NOMO-1 (cell line): Measurements from ENCODE around the gene E4F1.
"Not testable (repeated sequence)": the region's sequence is repeated elsewhere in the genome, so short reads cannot be mapped to it uniquely, and the experiment has no call there.

Source experiments
- DNase-seq, 2 experiments: peaks; one replicate each; lab custom pipeline; 2025; ENCODE audit not compliant: unreplicated experiment in 2 of 2; lab: John Stamatoyannopoulos, UW

The E4F1 gene

GRCh38 chr16:2188395-2188794, 35.0 kb upstream of the E4F1 start:
- no peak for DNase-seq

- no peak for DNase-seq
Observed at GRCh38 chr16:2189252-2189893, 34.0 kb upstream of the E4F1 start.

GRCh38 chr16:2190002-2190658, 33.3 kb upstream of the E4F1 start:
- DNase-seq: no peak

- DNase-seq: no peak
Observed at GRCh38 chr16:2190659-2191445, 32.5 kb upstream of the E4F1 start.

- DNase-seq: no peak
Observed at GRCh38 chr16:2191446-2191706, 32.0 kb upstream of the E4F1 start.

- no peak for DNase-seq
Observed at GRCh38 chr16:2194166-2194834, 29.1 kb upstream of the E4F1 start.

- DNase-seq: peak; percentile 25 to 46
Observed at GRCh38 chr16:2194852-2195321, 28.5 kb upstream of the E4F1 start.

- no peak for DNase-seq
Observed at GRCh38 chr16:2195322-2196161, 27.8 kb upstream of the E4F1 start.

GRCh38 chr16:2196162-2196980, 27.0 kb upstream of the E4F1 start, which contains the start of gene CASKIN1:
Gene CASKIN1, minus strand, starts transcription at chr16:2196605. Its CDS starts 173 bp downstream, at chr16:2196432.
- peak; percentile 32 to 51 for DNase-seq

- no peak for DNase-seq
Observed at GRCh38 chr16:2196981-2197511, 26.3 kb upstream of the E4F1 start.

GRCh38 chr16:2197765-2198164, 25.6 kb upstream of the E4F1 start:
- no peak for DNase-seq

- DNase-seq: no peak
Observed at GRCh38 chr16:2198283-2198682, 25.1 kb upstream of the E4F1 start.

- no peak for DNase-seq
Observed at GRCh38 chr16:2199095-2199494, 24.3 kb upstream of the E4F1 start.

- DNase-seq: no peak
Observed at GRCh38 chr16:2199621-2200139, 23.7 kb upstream of the E4F1 start.

- no peak for DNase-seq
Observed at GRCh38 chr16:2200313-2200712, 23.1 kb upstream of the E4F1 start.

- DNase-seq: not testable (repeated sequence)
Observed at GRCh38 chr16:2203119-2203688, 20.2 kb upstream of the E4F1 start.

- DNase-seq: no peak
Observed at GRCh38 chr16:2204416-2205103, 18.8 kb upstream of the E4F1 start.
